22Rv1 (cell line): Measurements from ENCODE around the gene RIBC2.

Source experiments
- ZFX ChIP-seq: fragments of 450-650 bp; IDR thresholded peaks from 2 replicates; pipeline ENCODE4 v1.6.1; 2017; ENCODE audit warnings: antibody characterized with exemption, borderline replicate concordance
- TF ChIP-seq, protein P1 (sequence below): fragments of 450-650 bp; IDR thresholded peaks from 2 replicates; pipeline ENCODE4 v1.5.1; 2017; ENCODE audit warnings: mild to moderate bottlenecking

DNA sequence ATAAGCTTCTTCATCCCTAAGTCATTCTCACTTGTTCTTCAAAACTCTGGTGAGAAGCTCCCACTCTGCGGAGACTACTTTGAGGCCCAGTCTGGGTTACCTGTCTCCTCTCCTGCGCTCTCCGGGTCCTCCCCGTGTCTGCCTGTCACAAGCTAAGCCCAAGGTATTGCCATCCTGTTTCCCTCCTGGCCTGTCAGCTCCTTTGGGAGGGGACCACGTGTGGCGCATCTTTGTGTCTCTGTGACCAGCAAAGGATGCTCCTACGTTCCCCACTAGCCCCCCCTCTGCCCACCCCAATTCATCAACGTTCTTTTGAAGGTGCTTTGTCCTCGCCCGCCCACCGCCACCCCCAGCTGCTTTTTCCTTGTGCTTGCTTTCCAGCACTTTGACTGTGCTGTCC lies 57.4 kb downstream of the RIBC2 start:
- TF ChIP-seq, protein P1, sequence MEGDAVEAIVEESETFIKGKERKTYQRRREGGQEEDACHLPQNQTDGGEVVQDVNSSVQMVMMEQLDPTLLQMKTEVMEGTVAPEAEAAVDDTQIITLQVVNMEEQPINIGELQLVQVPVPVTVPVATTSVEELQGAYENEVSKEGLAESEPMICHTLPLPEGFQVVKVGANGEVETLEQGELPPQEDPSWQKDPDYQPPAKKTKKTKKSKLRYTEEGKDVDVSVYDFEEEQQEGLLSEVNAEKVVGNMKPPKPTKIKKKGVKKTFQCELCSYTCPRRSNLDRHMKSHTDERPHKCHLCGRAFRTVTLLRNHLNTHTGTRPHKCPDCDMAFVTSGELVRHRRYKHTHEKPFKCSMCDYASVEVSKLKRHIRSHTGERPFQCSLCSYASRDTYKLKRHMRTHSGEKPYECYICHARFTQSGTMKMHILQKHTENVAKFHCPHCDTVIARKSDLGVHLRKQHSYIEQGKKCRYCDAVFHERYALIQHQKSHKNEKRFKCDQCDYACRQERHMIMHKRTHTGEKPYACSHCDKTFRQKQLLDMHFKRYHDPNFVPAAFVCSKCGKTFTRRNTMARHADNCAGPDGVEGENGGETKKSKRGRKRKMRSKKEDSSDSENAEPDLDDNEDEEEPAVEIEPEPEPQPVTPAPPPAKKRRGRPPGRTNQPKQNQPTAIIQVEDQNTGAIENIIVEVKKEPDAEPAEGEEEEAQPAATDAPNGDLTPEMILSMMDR, result no peak
- TF ChIP-seq ZFX, result no peak
